Hippocampal formation (tissue), 2 donors: Measurements from ENCODE around the gene ALKBH4.
"Not testable (repeated sequence)": the region's sequence is repeated elsewhere in the genome, so short reads cannot be mapped to it uniquely, and the experiment has no call there.

Source experiments
- DNase-seq, 2 donors: peaks; one replicate each; lab custom pipeline; 2025; lab: John Stamatoyannopoulos, UW

ALKBH4 gene

GRCh38 chr7:102478314-102479208, 13.9 kb upstream of the ALKBH4 start, which contains the start of gene POLR2J:
TSS of gene POLR2J (minus strand) at chr7:102478922. CDS start at chr7:102478860, 62 bp downstream.
- DNase-seq = not testable (repeated sequence)

GRCh38 chr7:102474736-102475435, 10.2 kb upstream of the ALKBH4 start:
- DNase-seq = not testable (repeated sequence)

- not testable (repeated sequence) for DNase-seq
Measured at GRCh38 chr7:102474116-102474515, 9.5 kb upstream of the ALKBH4 start.

GRCh38 chr7:102473271-102473991, 8.8 kb upstream of the ALKBH4 start:
- DNase-seq = no peak

GRCh38 chr7:102472126-102473041, 7.7 kb upstream of the ALKBH4 start:
- no peak for DNase-seq

- no peak for DNase-seq
Measured at GRCh38 chr7:102471791-102472125, 7.1 kb upstream of the ALKBH4 start.

- no peak for DNase-seq
Measured at GRCh38 chr7:102469972-102470825, 5.5 kb upstream of the ALKBH4 start.

- no peak for DNase-seq
Measured at GRCh38 chr7:102469351-102469971, 4.8 kb upstream of the ALKBH4 start.

GRCh38 chr7:102468478-102469350, 4.1 kb upstream of the ALKBH4 start:
- DNase-seq = no peak

- no peak for DNase-seq
Measured at GRCh38 chr7:102467581-102468477, 3.2 kb upstream of the ALKBH4 start.

- no peak for DNase-seq
Measured at GRCh38 chr7:102466097-102466496, 1.4 kb upstream of the ALKBH4 start.

GRCh38 chr7:102463841-102464576, 654 bp downstream of the ALKBH4 start:
- DNase-seq = no peak

GRCh38 chr7:102460467-102460866, 4.2 kb downstream of the ALKBH4 start:
- DNase-seq = no peak

GRCh38 chr7:102459221-102459844, 5.3 kb downstream of the ALKBH4 start:
- no peak for DNase-seq

GRCh38 chr7:102457352-102457924, 7.2 kb downstream of the ALKBH4 start:
- DNase-seq = no peak

- DNase-seq = no peak
Measured at GRCh38 chr7:102456327-102456726, 8.3 kb downstream of the ALKBH4 start.
